NCI-H2227 (cell line): ENCODE results near the gene KCTD6.
"Not testable (repeated sequence)": the region's sequence is repeated elsewhere in the genome, so short reads cannot be mapped to it uniquely, and the experiment has no call there.

Source experiments
- DNase-seq: peaks from one replicate; lab custom pipeline; 2025; ENCODE audit not compliant: unreplicated experiment; lab: John Stamatoyannopoulos, UW

The KCTD6 gene

GRCh38 chr3:58522759-58523425, 31.0 kb downstream of the KCTD6 start:
- no peak for DNase-seq

- DNase-seq, result no peak
Measured at GRCh38 chr3:58524326-58524888, 32.5 kb downstream of the KCTD6 start.

GRCh38 chr3:58526515-58526957, 34.6 kb downstream of the KCTD6 start:
- no peak for DNase-seq

- DNase-seq, result not testable (repeated sequence)
Measured at GRCh38 chr3:58527440-58527839, 35.5 kb downstream of the KCTD6 start.

GRCh38 chr3:58528629-58529028, 36.7 kb downstream of the KCTD6 start:
- DNase-seq, result no peak

- DNase-seq, result peak; percentile 16
Measured at GRCh38 chr3:58529516-58530353, 37.8 kb downstream of the KCTD6 start.

GRCh38 chr3:58530354-58530865, 38.5 kb downstream of the KCTD6 start:
- no peak for DNase-seq

- DNase-seq, result no peak
Measured at GRCh38 chr3:58531555-58531954, 39.7 kb downstream of the KCTD6 start.

- no peak for DNase-seq
Measured at GRCh38 chr3:58531956-58532355, 40.1 kb downstream of the KCTD6 start.

GRCh38 chr3:58532794-58533220, 40.9 kb downstream of the KCTD6 start:
- DNase-seq, result peak; percentile 66

- DNase-seq, result no peak
Measured at GRCh38 chr3:58534592-58535494, 42.9 kb downstream of the KCTD6 start.

GRCh38 chr3:58535531-58536500, 43.9 kb downstream of the KCTD6 start:
- DNase-seq, result no peak

GRCh38 chr3:58536501-58537411, 44.9 kb downstream of the KCTD6 start, which contains the start of gene ACOX2:
Gene ACOX2, minus strand, starts transcription at chr3:58537190. Its CDS starts 2,084 bp downstream, at chr3:58535106.
- DNase-seq, result no peak

GRCh38 chr3:58537412-58538301, 45.8 kb downstream of the KCTD6 start:
- DNase-seq, result no peak

GRCh38 chr3:58539626-58540025, 47.7 kb downstream of the KCTD6 start:
- no peak for DNase-seq

- DNase-seq, result no peak
Measured at GRCh38 chr3:58540176-58540858, 48.4 kb downstream of the KCTD6 start.

- DNase-seq, result no peak
Measured at GRCh38 chr3:58544541-58544940, 52.6 kb downstream of the KCTD6 start.
